Stimulated activated effector memory CD8-positive, alpha-beta T cell treated with anti-CD3 and anti-CD28 coated beads, Interleukin-12 subunit alpha, Interleukin-12 subunit beta, amount 100 ng/mL, for 72 hours (primary cell): Measurements from ENCODE around the gene CLDND1.

Source experiments
- ATAC-seq: fragments of 150-1000 bp; cut with Tn5 transposase; 2 replicates; pipeline ENCODE4 v1.10.0; 2021
- DNase-seq, 2 donors: peaks; one replicate each; pipeline ENCODE4 v3.0.0; 2021 to 2022; ENCODE audit warnings: low spot score in 2 of 2
- H3K27ac Mint-ChIP-seq: one replicate; pipeline ENCODE4 v1.8.0; 2022; ENCODE audit warnings: mild to moderate bottlenecking, mixed read lengths
- H3K36me3 Mint-ChIP-seq: one replicate; pipeline ENCODE4 v1.8.0; 2022; ENCODE audit warnings: mild to moderate bottlenecking, mixed read lengths
- H3K4me1 Mint-ChIP-seq: one replicate; pipeline ENCODE4 v1.8.0; 2022; ENCODE audit warnings: mixed read lengths
- H3K4me3 Mint-ChIP-seq: one replicate; pipeline ENCODE4 v1.8.0; 2022; ENCODE audit warnings: mild to moderate bottlenecking, mixed read lengths
- H3K9me3 Mint-ChIP-seq: one replicate; pipeline ENCODE4 v1.8.0; 2022; ENCODE audit warnings: mixed read lengths

The CLDND1 gene

DNA sequence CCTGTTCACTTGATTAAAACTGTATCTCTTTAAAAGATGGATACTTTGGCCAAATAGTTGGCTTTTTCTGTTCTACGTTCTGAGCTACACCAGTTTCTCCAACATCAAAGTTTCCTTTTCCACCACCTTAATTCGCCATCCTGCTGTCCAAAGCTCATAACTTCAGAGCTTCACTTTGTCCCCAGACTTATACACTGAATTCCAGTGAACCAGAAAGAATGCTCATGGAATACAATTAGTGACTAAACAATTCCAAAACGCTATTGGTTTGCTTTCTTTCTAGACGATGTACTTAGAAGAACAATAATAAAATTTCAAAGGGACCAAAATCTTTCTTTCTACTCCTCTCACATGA is 32.3 kb upstream of the CLDND1 start:
- Mint-ChIP-seq H3K4me1 (peaks cover 85% of the 10 kb centered on the region), H3K36me3 (peaks cover 72% of the 10 kb centered on the region), H3K9me3 (no peaks in the 10 kb centered on the region), H3K4me3 (peak overlapping the region; percentile 70), H3K27ac (peak overlapping the region; percentile 99)
- ATAC-seq (no peak), DNase-seq (no peak)

DNA sequence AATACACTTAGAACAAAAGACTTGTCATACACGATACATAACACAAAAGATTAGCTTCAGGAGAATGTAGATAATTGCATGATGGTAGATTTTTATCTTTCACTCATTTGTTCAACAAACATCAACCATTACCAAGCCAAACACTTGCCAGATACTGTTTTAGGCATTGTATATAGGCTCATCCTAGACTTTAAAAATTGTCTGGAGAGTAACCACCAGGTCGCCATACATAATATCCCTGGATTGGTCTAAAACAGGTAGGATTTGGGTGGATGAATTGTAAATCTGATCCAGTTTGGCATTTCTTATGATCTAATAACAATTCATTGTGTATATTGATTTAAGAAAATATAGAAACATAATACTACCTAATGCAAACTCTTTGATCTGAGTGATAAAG is 31.9 kb upstream of the CLDND1 start:
- Mint-ChIP-seq H3K4me1 (peaks cover 90% of the 10 kb centered on the region), H3K27ac (peak overlapping the region; percentile 99), H3K9me3 (no peaks in the 10 kb centered on the region), H3K4me3 (peak overlapping the region; percentile 70), H3K36me3 (peaks cover 72% of the 10 kb centered on the region)
- DNase-seq (no peak), ATAC-seq (no peak)

DNA sequence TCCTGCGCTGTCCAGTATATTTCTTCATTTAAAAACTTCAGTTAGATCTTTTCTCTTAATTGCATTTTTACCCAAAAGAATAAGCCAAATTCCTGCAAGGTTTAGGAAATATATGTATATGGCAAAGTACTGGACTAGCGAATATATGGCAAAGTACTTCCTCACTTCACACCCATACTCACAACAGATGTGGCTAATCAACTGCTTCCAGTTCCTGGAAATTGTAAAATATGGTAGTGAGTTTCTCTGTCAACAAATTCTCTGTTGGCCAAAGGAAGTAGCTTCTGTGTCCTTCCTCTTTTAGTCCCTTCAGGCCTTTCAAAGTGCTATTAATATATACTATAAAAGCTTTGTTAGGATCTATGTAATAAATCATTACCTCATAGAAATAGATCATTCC is 31.1 kb upstream of the CLDND1 start:
- DNase-seq (no peak), ATAC-seq (no peak)
- H3K36me3 Mint-ChIP-seq = peaks cover 72% of the 10 kb centered on the region
- H3K27ac Mint-ChIP-seq = peak overlapping the region; percentile 99
- H3K4me3 Mint-ChIP-seq = peak overlapping the region; percentile 70
- no peaks in the 10 kb centered on the region for H3K9me3 Mint-ChIP-seq
- H3K4me1 Mint-ChIP-seq = peaks cover 88% of the 10 kb centered on the region

DNA sequence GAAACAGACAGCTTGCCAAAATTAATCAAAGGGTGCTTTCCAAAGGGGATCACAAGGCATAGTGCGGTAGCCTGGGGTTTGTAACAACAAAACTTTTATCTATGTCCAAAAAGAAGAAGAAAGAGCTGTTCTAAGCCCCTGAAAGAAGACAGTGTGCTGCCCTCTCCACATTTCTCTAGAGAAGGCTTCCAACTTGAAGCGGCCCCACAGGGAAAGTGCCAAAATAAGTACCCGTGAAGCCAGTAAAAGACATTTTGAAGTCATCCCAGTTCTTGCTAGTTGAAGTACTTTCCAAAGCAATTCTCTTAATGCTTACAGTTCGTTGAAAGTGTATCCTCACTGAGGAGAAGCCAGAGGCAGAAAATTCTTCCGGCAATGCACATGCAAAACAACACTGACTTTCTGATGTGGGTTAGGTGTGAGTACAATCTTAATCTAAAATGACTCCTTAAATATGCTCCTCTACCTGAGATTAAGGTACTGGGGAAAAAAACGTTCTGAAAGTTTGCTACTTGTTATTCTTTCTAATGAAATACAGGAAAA is 30.4 kb upstream of the CLDND1 start:
- DNase-seq (no peak), ATAC-seq (no peak)
- Mint-ChIP-seq H3K4me3 (peak overlapping the region; percentile 70), H3K27ac (peak overlapping the region; percentile 99), H3K4me1 (peaks cover 82% of the 10 kb centered on the region), H3K9me3 (no peaks in the 10 kb centered on the region), H3K36me3 (peaks cover 72% of the 10 kb centered on the region)

DNA sequence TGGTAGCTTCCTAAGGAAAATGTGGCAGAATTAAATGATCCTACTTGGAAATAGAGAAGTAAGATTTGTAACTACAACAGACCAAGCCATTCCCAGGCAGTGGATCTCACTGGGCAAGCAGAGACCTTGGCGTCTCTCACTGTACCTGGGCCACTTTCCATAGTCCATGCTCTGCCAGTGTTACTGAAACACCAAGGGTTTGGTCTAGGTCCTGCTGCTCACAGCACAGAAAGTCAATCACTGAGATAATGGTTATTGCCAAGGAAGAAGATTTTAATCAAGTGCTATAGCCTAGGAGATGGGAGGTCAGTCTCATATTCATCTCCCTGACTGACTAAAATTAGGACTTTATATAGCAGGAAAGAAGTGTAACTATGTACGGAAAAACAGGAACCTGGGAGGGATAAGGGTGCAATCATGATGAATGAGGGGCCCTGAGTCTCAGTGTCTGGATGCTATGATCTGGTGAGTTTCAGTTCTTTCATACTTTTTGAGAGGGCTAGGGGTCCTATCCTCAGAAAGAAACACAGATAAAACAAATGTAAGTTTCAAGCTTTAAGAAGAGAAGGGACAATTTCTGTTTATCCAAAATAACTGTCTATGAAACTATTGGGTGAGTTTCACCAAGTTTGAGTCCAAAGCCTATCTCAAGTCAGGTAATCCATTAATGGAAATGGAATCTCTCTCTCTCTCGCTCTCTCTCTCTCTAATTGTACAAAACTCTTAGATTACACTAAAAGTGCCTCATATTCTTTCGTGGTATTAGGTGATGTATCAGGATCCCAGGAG is 29.7 kb upstream of the CLDND1 start:
- Mint-ChIP-seq H3K4me1 (peaks cover 75% of the 10 kb centered on the region), H3K27ac (peak overlapping the region; percentile 99), H3K36me3 (peaks cover 68% of the 10 kb centered on the region), H3K9me3 (no peaks in the 10 kb centered on the region), H3K4me3 (peak overlapping the region; percentile 70)
- no peak for DNase-seq
- no peak for ATAC-seq

DNA sequence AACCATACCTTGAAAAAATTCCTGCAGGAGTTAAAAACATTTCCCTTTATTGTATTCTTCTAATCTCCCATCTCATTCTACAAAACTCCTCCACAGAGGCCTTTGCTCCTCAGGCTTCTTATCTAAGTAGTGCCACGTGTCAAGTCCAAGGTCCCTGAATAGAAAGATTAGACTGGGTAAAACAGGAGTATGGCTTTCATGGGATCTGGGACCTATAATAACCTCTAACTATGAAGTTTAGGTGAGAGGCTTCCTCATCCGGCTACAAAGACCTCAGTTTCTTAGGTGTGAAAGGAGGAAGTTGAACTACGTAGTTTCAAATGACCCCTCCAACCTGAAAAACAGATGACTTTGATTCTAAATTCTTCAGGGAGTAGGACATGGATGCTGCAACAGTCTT is 29.1 kb upstream of the CLDND1 start:
- Mint-ChIP-seq H3K36me3 (peaks cover 61% of the 10 kb centered on the region), H3K4me1 (peaks cover 68% of the 10 kb centered on the region), H3K9me3 (no peaks in the 10 kb centered on the region), H3K27ac (peak overlapping the region; percentile 99), H3K4me3 (peak overlapping the region; percentile 70)
- no peak for DNase-seq
- ATAC-seq = no peak

DNA sequence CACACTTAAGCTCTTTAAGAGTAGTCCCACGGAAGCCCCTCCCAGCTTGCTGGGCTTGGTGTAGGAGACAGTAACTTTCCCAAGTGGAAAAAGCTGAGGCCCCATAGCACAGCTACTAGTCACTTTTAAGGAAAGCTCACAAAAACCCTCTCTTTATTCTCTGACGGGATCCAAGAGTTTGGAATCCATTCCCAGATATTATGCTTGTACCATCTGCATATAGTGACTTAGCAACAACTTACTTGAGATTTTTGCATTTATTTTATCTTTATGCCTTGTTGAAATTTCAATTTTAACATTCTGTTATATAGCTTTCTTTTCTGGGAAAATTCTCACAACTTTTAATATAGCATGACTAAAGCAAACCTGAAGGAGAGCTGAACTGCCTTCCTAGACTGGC is 28.5 kb upstream of the CLDND1 start:
- H3K36me3 Mint-ChIP-seq = peaks cover 56% of the 10 kb centered on the region
- DNase-seq (no peak), ATAC-seq (no peak)
- peaks cover 67% of the 10 kb centered on the region for H3K4me1 Mint-ChIP-seq
- H3K9me3 Mint-ChIP-seq = no peaks in the 10 kb centered on the region
- peak overlapping the region; percentile 70 for H3K4me3 Mint-ChIP-seq
- peak overlapping the region; percentile 99 for H3K27ac Mint-ChIP-seq

DNA sequence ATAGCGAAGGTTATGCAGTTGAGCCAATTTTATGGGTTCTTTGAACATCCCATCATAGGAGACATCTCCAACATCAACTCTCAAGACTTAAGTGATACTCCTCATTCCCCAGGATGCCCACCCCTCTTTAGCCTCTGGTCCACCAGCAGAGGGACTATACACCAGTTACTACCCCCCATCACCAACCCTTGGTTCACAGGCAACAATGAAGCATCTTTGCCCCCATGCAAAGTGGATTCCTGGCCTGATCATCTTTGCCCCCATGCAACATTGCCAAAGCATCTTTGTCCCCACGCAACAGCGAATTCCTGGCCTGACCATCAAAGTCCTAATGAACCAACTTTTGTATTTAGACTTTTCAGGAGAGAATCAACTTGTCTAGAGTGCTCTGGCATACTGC is 28.1 kb upstream of the CLDND1 start:
- Mint-ChIP-seq H3K27ac (peak overlapping the region; percentile 99), H3K36me3 (peaks cover 52% of the 10 kb centered on the region), H3K9me3 (no peaks in the 10 kb centered on the region), H3K4me3 (no peak overlapping the region), H3K4me1 (peaks cover 66% of the 10 kb centered on the region)
- no peak for DNase-seq
- no peak for ATAC-seq

DNA sequence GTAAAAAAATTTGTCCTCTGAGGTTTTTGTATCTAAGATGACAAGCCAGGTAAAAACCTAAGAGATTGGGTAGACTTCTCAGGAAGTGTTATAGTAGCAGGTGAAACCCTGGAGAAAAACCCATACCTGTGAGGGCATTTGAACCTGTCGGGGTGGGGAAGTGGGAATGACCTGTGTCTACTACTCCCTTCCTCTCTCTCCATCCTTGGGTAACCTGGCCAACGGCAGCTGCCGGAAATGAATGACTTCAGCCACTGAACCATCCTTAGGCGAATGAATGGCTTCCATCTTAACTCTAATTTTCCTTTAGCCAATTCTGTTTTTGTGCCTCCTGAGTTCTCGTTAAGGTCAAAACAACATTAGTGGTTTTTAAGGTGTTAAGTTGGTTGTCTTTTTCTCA is 25.8 kb upstream of the CLDND1 start:
- H3K27ac Mint-ChIP-seq = no peak overlapping the region
- DNase-seq = no peak
- H3K36me3 Mint-ChIP-seq = peaks cover 29% of the 10 kb centered on the region
- no peaks in the 10 kb centered on the region for H3K9me3 Mint-ChIP-seq
- no peak for ATAC-seq
- peaks cover 46% of the 10 kb centered on the region for H3K4me1 Mint-ChIP-seq
- H3K4me3 Mint-ChIP-seq = no peak overlapping the region

DNA sequence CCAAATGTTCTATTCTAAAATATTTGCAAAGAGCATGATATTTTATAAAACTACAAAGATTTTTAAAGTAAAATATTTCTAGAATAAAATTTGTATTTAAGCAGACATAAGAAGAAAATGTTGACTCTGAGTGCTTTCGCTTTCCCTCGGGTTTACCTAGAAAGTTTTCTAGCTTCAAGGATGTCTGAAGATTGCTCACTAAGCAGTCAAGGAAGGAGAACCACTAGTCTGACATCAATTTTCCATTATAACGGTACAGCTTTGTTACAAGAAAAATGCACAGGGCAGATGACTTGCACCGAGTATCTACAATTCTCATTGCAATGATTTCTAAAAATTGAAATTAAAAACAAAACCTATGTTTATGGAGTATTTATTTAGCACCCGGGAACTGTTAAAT is 23.2 kb upstream of the CLDND1 start:
- peak overlapping the region; percentile 89 for H3K27ac Mint-ChIP-seq
- DNase-seq (no peak), ATAC-seq (peak; percentile 95)
- peak overlapping the region; percentile 40 for H3K4me3 Mint-ChIP-seq
- H3K36me3 Mint-ChIP-seq = peaks cover 8% of the 10 kb centered on the region
- peaks cover 40% of the 10 kb centered on the region for H3K4me1 Mint-ChIP-seq
- H3K9me3 Mint-ChIP-seq = no peaks in the 10 kb centered on the region

DNA sequence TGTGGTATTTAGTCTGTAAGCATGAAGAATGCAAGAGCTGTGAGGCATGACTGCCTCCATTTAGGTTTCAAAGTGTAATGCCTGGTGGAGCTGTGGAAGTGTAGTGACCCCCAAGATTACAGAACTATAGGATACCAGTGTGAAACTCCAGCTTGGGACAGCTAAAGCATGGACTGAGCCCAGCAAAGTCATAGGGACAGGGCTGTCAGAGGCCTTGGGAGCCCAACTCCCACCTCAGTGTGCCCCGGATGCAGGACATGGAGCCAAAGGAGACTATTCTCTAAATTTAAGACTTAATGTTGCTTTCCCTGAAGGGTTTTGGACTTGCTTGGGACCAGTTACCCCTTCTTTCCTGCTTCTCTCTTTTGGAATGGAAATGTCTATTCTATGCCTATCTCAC is 19.9 kb upstream of the CLDND1 start:
- Mint-ChIP-seq H3K27ac (peak overlapping the region; percentile 14), H3K9me3 (no peaks in the 10 kb centered on the region), H3K4me1 (peaks cover 47% of the 10 kb centered on the region), H3K4me3 (no peak overlapping the region), H3K36me3 (peaks cover 15% of the 10 kb centered on the region)
- ATAC-seq (no peak), DNase-seq (no peak)

DNA sequence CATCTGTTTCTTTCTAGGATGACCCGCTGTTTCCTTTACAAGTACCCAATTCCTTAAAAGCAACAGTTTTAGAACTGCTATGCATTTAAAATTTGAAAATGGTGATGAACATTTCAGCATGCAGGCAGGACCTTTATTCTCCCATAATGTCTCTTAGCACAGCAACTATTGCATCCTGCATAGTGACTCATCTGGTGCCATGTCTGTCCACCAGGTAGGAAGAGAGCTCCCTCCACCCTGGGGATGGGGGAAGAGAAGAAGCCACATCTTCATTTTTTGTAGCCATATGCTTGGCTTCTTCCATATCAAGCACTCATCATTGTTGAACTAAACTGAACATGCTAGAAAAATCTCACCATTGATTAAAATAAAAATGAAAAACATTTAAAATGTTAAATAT is 19.0 kb upstream of the CLDND1 start:
- H3K27ac Mint-ChIP-seq = no peak overlapping the region
- H3K4me3 Mint-ChIP-seq = peak overlapping the region; percentile 20
- no peaks in the 10 kb centered on the region for H3K9me3 Mint-ChIP-seq
- no peak for ATAC-seq
- DNase-seq = no peak
- peaks cover 19% of the 10 kb centered on the region for H3K36me3 Mint-ChIP-seq
- H3K4me1 Mint-ChIP-seq = peaks cover 53% of the 10 kb centered on the region

DNA sequence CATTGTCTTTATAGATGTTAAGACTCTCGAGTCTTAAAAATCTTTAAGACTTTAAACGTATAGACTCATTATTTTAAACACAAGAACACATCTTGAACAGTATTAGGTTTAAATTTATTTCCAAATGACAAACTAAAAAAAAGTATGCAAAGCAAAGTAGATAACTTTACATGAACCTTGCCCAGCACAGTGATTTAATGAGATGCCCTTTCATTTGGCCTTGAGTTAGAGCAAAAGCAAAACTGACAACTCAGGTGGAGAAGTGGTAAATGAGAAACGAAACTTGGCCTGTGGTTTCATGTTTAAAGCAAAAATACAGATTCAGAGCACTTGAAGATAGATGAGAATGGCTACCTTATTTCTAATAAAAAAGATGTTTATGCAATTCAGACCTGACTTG is 17.6 kb upstream of the CLDND1 start:
- no peak for DNase-seq
- peak overlapping the region; percentile 8 for H3K4me3 Mint-ChIP-seq
- no peaks in the 10 kb centered on the region for H3K9me3 Mint-ChIP-seq
- peaks cover 51% of the 10 kb centered on the region for H3K4me1 Mint-ChIP-seq
- peaks cover 26% of the 10 kb centered on the region for H3K36me3 Mint-ChIP-seq
- ATAC-seq = peak; percentile 66
- peak overlapping the region; percentile 1 for H3K27ac Mint-ChIP-seq

DNA sequence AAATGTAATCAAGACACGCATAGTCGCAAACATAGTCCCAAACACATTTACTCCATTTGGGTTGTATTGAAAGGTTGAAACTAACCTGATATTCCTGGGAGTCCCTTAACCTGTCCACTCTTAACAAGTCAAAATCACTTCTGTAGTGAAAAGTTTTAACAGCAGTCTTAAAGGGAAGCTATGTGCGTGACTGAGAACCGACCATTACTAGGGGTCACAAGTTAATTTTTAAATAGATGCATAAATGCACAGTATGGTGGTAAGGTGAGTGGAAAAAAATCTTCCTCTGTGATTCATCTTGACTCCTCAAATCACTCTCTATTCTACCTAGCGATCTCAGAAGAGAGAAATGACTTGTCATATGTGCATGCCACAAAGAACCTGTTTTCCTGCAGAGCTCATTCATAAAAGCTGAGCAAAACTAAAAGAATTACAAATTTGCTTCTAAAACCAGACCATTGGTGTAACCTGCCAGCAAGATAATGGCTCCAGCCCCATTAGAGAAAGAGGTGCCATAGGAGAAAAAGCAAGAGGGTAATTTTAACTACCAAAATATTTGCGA is 13.8 kb upstream of the CLDND1 start:
- no peak for DNase-seq
- peak; percentile 95 for ATAC-seq
- Mint-ChIP-seq H3K4me3 (peak overlapping the region; percentile 55), H3K4me1 (peaks cover 39% of the 10 kb centered on the region), H3K9me3 (no peaks in the 10 kb centered on the region), H3K36me3 (peaks cover 51% of the 10 kb centered on the region), H3K27ac (peak overlapping the region; percentile 92)

DNA sequence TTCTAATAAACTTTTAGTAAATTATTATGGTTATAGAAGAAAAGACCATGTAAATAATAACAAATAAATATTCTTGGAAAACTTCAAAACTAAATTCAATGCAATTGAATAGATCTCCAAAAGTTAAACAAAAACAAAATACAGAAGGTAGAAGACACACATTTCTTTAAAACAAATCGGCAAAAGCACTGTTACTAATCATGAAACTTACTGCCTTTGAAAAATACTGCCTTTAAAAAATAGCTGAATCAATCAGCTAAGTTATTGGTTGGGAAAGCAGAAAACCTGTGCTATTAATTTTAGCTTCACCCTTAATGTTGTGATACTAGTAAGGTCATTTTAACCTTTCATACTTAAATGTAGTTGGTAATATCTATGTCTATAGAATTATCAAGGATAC is 12.0 kb upstream of the CLDND1 start:
- H3K9me3 Mint-ChIP-seq = no peaks in the 10 kb centered on the region

DNA sequence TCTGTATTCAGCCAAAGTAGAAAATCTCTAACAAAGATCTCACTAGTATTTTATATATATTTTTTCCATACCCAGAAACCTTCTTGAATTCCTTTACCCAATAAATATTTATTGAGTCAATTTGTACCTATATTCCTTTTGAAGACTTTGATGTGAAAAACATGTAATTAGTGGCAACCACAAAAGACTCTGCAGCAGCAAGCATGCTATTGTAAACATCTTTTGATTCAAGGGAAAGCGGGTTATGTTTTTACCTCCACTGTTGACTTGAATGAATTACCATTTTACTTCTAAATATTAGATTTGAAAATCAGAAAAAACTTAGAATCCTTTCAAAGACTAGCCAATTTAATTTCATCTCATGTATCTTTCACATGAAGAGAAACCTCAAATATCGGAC is 11.5 kb upstream of the CLDND1 start:
- DNase-seq (no peak), ATAC-seq (no peak)
- Mint-ChIP-seq H3K36me3 (peaks cover 70% of the 10 kb centered on the region), H3K9me3 (no peaks in the 10 kb centered on the region), H3K4me1 (peaks cover 32% of the 10 kb centered on the region), H3K27ac (no peak overlapping the region), H3K4me3 (peak overlapping the region; percentile 26)

More for the DNA sequence above, 12.0 kb upstream of the CLDND1 start:
- ATAC-seq = no peak
- no peak overlapping the region for H3K4me3 Mint-ChIP-seq
- H3K4me1 Mint-ChIP-seq = peaks cover 35% of the 10 kb centered on the region
- peaks cover 68% of the 10 kb centered on the region for H3K36me3 Mint-ChIP-seq
- DNase-seq = no peak
- H3K27ac Mint-ChIP-seq = no peak overlapping the region
